ENCODE data around the gene SMARCAL1. TPM values are rescaled to one million over a fixed set of nuclear protein-coding genes. Genes with fewer than 3 reads are reported as not detected.

SMARCAL1 gene
- total RNA-seq, 2 donors from 2014 or later, result 12.1 to 16.0 TPM

DNA sequence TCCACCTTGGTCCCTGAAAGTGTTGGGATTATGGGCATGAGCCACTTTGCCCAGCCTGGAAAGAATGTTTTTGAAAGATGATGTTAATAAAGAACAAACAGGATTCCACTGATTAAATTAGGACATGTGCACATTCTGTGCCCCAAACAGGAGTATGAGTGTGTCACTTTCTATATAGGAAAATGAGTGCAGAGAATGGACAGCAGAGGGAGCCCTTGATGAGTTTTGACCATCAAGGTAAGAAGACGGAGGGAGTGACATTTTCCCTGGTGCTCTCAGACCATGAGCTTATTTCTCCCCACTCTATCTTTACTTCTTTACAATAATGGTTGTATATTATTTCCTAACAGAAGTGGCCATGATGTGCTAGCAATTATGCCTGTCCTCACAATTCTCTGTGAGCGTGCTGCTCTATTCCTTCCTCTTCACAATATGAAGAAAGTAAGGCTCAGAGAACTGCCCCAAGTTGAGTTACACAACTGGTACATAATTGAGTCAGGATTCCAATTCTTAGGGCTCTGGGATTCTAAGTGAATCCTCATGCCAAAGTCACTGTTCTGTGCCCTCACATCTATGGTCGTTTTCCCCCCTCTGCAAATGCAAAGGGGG, 107.0 kb downstream of the SMARCAL1 start:
- DNase-seq (ENCODE audit: low spot score), result peak; percentile 75
- Histone ChIP-seq H3K36me3 (no peaks in the 10 kb centered on the region), H3K27ac (no peak overlapping the region), H3K9me3 (no peaks in the 10 kb centered on the region), H3K27me3 (no peaks in the 10 kb centered on the region), H3K4me1 (peaks cover 0 to 10% of the 10 kb centered on the region in 2 donors), H3K4me3 (no peak overlapping the region)
- TF ChIP-seq, protein P1, sequence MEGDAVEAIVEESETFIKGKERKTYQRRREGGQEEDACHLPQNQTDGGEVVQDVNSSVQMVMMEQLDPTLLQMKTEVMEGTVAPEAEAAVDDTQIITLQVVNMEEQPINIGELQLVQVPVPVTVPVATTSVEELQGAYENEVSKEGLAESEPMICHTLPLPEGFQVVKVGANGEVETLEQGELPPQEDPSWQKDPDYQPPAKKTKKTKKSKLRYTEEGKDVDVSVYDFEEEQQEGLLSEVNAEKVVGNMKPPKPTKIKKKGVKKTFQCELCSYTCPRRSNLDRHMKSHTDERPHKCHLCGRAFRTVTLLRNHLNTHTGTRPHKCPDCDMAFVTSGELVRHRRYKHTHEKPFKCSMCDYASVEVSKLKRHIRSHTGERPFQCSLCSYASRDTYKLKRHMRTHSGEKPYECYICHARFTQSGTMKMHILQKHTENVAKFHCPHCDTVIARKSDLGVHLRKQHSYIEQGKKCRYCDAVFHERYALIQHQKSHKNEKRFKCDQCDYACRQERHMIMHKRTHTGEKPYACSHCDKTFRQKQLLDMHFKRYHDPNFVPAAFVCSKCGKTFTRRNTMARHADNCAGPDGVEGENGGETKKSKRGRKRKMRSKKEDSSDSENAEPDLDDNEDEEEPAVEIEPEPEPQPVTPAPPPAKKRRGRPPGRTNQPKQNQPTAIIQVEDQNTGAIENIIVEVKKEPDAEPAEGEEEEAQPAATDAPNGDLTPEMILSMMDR (IDR thresholded peaks at IDR 0.05), result peak; percentile 77 to 80

DNA sequence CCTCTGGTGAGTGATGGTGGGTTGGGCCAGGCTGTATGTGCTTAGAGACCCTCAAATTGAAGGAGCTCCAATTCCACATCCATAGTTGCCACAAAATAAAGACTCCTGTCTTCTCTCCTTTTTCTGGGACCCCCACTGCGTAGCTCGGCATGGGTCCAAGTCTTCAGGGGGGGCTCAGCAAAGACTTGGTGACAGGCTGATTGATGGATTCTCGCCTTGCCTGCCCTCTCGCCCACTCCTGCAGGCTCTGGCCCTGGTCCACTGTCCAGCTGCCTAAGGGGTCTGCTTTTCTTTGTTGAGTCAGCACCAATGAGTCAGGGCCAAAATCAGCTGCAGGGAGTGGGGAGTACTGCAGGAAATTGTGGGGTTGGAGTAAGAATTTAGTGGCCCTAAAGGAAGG, 107.8 kb downstream of the SMARCAL1 start:
- Histone ChIP-seq H3K27me3 (no peaks in the 10 kb centered on the region), H3K9me3 (no peaks in the 10 kb centered on the region), H3K4me1 (peaks cover 0 to 10% of the 10 kb centered on the region in 2 donors), H3K4me3 (no peak overlapping the region), H3K27ac (no peak overlapping the region), H3K36me3 (no peaks in the 10 kb centered on the region)
- TF ChIP-seq, protein P1 (IDR thresholded peaks at IDR 0.05), result no peak
- DNase-seq (ENCODE audit: low spot score), result no peak

DNA sequence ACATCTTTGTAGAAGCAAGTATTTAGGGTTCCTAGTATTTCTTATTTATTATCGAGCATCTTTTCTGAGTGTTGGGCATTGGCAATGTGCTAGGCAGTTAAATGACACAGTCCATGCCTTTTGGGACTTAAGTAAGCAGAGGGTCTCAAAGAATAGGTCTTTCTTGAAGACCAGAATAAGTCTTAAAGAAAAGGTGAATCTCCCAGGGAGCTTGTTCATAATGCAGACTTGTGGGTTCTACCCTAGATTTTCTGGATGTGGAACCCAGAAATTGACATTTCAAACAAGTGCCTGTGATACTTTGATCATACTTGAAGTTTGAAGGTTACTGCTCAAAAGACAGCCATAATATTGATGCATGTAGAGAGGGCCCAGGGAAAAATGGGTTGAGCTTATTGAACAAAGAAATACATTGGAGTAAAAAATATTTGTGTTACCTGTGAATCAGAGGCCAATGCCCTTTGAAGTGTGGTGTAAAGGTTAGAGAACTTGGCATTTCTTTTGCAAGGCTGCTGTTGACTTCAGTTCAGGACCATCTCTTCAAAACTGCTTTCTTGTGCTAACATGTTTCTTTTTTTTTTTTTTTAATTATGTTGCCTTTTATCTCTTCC, 110.7 kb downstream of the SMARCAL1 start:
- H3K27ac ChIP-seq, result no peak overlapping the region
- no peaks in the 10 kb centered on the region for H3K9me3 ChIP-seq
- TF ChIP-seq, protein P1 (IDR thresholded peaks at IDR 0.05), result no peak

DNA sequence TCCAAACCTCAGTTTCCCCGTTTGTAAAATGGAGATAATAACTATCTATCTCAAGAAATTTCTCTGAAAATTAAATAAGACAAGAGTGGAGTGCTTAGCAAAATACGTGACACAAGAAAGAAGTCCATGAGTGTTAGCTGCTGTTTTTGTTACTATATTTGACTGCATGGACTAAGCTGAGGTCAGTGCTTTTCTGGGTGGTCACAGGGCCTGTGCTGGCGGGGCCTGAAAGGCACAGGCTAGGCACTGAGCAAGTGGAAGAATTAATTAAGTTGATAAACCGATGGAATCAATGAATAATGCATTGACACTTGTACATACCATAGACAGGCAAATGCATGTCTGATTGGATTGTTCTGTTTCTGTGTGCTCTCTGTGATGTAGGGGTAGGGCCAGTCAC, 113.7 kb downstream of the SMARCAL1 start:
- TF ChIP-seq, protein P1 (IDR thresholded peaks at IDR 0.05), result no peak
- no peak for DNase-seq (ENCODE audit: low spot score)
- Histone ChIP-seq H3K9me3 (no peaks in the 10 kb centered on the region), H3K4me1 (peaks cover 0 to 4% of the 10 kb centered on the region in 2 donors), H3K27me3 (no peaks in the 10 kb centered on the region), H3K27ac (no peak overlapping the region), H3K4me3 (no peak overlapping the region), H3K36me3 (no peaks in the 10 kb centered on the region)

More for the DNA sequence above, 110.7 kb downstream of the SMARCAL1 start:
- Histone ChIP-seq H3K36me3 (no peaks in the 10 kb centered on the region), H3K27me3 (no peaks in the 10 kb centered on the region), H3K4me3 (no peak overlapping the region), H3K4me1 (peaks cover 0 to 14% of the 10 kb centered on the region in 2 donors)
- DNase-seq (ENCODE audit: low spot score), result no peak

DNA sequence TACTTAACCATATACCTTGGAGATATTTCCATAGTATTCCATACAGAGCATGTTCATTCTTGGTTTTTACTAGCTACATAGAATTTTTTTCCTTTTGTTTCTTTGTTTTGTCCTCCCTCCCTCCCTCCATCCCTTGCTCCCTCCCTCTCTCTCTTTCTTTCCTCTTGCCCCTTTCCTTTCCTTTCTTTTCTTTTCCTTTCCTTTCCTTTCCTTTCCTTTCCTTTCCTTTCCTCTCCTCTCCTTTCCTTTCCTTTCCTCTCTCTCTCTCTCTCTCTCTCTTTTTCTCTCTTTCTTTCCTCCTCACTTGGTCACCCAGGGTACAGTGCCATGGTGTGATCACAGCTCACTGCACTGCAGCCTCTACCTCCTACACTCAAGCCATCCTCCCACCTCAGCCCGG, 114.7 kb downstream of the SMARCAL1 start:
- Histone ChIP-seq H3K27ac (no peak overlapping the region), H3K9me3 (no peaks in the 10 kb centered on the region), H3K27me3 (no peaks in the 10 kb centered on the region), H3K4me1 (peaks cover 0 to 4% of the 10 kb centered on the region in 2 donors), H3K4me3 (no peak overlapping the region), H3K36me3 (no peaks in the 10 kb centered on the region)
- no peak for DNase-seq (ENCODE audit: low spot score)
- TF ChIP-seq, protein P1 (IDR thresholded peaks at IDR 0.05), result no peak

Measured in right atrium auricular region (tissue), 2 donors.